Ovary (tissue), 3 donors: ENCODE results near the gene RASGRP4.
"Not testable (repeated sequence)": the region's sequence is repeated elsewhere in the genome, so short reads cannot be mapped to it uniquely, and the experiment has no call there.

Source experiments
- CTCF ChIP-seq, 3 donors: fragments of 450-650 bp in 2 of 3; fragments of 200-600 bp in 1 of 3; IDR thresholded peaks; one replicate each; pipeline versions ENCODE4 v1.5.1 to v1.8.0; 2016 to 2022; ENCODE audit warnings: antibody characterized with exemption in 3 of 3, mild to moderate bottlenecking in 1 of 3
- EP300 ChIP-seq: sonication (generic); formaldehyde crosslinking; IDR thresholded peaks from one replicate; pipeline ENCODE4 v1.6.1; 2017; ENCODE audit warnings: antibody characterized with exemption
- POLR2A ChIP-seq: fragments of 450-650 bp; IDR thresholded peaks from one replicate; pipeline ENCODE4 v1.6.1; 2017; ENCODE audit warnings: antibody characterized with exemption, mild to moderate bottlenecking, moderate library complexity
- donor health status: DM: no; HTN: no; CAD: no.

DNA sequence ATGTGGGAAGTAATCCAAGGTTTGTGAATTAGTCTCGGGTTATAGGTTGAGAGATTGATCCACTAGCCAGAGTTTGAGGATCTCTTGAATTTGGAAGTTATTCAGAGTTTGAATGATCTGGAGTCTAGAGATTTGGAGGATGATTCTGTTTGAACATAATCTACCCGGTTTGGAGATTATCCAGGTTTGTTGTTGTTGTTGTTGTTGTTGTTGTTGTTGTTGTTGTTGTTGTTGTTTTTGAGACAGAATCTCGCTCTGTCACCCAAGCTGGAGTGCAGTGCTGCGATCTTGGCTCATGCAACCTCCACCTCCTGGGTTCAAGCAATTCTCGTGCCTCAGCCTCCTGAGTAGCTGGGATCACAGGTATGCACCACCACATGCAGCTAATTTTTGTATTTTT is 14.1 kb downstream of the RASGRP4 start:
- TF ChIP-seq EP300; CTCF (IDR thresholded peaks at IDR 0.05); POLR2A: not testable (repeated sequence)
